ENCODE data around the gene TREML1.

The TREML1 gene

DNA sequence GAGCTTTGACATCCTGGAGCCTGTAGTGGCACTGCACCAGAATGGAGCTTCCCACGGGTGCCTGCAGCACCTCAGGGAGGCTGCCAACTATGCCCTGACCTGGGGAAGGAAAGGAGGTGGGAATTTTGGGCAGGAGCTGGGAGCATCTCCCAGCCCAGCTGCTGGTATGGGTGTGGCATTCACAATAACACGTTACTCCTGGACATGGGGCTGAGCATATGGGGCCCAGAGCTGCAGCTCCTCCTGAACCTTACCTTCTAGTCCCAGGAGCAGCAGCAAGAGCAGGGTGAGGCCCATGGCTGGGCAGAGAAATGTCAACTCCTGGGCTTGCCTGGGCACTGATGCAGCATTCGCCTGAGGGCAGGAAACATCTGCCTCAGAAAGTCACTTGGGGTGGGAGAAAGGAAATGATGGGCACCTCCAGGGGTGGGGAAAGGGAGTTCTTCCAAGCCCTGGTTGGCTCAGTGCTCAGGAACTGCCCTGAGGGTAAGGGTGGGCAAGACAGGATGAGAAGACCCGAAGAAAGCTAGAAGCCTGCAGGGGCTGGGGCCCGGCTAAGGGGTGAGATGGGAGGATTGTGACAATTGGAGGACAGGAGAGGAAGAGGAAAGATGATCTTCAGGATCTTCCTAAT, at the start of gene TREML1:
Gene TREML1 (minus strand): TSS at position 356 of the 634 bp plus-strand sequence. CDS start 59 bp downstream, at position 297.
- peaks cover 26% of the 10 kb centered on the region for H3K27me3 ChIP-seq (ENCODE audit: insufficient read depth, low read length)
- H3K27ac ChIP-seq (ENCODE audit: low read depth, low read length) = no peak within 1 kb of the TSS
- no peaks in the 10 kb centered on the region for H3K4me1 ChIP-seq (ENCODE audit: control insufficient read depth, insufficient read depth, low read length, unreplicated experiment)

DNA sequence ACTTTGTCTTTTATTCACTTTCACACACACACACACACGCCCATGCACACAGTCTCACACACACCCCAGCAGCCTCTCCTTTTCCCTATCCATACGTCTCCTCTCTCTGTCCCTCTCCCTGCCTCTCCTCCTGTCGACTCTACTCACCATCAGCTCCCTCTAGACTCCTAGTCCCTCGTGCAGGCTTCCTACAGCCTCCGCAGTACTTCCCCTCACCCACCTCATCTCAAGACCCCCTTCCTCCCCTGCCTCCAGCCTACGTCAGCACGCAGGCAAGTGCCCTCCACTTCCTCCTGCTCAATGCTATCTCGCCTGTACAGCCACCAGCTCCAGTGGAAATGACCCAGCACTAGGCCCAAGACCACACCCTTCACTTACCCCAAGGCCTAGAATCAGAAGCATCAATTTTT, 47.6 kb upstream of the TREML1 start:
- Histone ChIP-seq H3K27me3 (ENCODE audit: insufficient read depth, low read length) (peaks cover 44% of the 10 kb centered on the region), H3K36me3 (ENCODE audit: insufficient read depth, low read length) (no peaks in the 10 kb centered on the region)

More for the DNA sequence above, at the start of gene TREML1:
- Histone ChIP-seq H3K4me3 (ENCODE audit: low read depth, low read length) (no peak within 1 kb of the TSS), H3K36me3 (ENCODE audit: insufficient read depth, low read length) (no peaks in the 10 kb centered on the region), H3K79me2 (ENCODE audit: control insufficient read depth, insufficient read depth, low read length, unreplicated experiment) (no peaks in the 10 kb centered on the region), H2AFZ (ENCODE audit: low read length, unreplicated experiment) (no peak within 1 kb of the TSS)

GRCh38 chr6:41200901-41201763, 47.0 kb upstream of the TREML1 start, which contains the start of gene TREML2:
TREML2 (minus strand) TSS chr6:41201149; CDS start chr6:41201008, 141 bp downstream.
- no peak within 1 kb of the TSS for H3K27ac ChIP-seq (ENCODE audit: low read depth, low read length)
- H2AFZ ChIP-seq (ENCODE audit: low read length, unreplicated experiment) = no peak within 1 kb of the TSS
- no peaks in the 10 kb centered on the region for H3K79me2 ChIP-seq (ENCODE audit: control insufficient read depth, insufficient read depth, low read length, unreplicated experiment)
- no peaks in the 10 kb centered on the region for H3K36me3 ChIP-seq (ENCODE audit: insufficient read depth, low read length)
- no peaks in the 10 kb centered on the region for H3K4me1 ChIP-seq (ENCODE audit: control insufficient read depth, insufficient read depth, low read length, unreplicated experiment)
- peaks cover 48% of the 10 kb centered on the region for H3K27me3 ChIP-seq (ENCODE audit: insufficient read depth, low read length)
- no peak within 1 kb of the TSS for H3K4me3 ChIP-seq (ENCODE audit: low read depth, low read length)

More for the DNA sequence above, 47.6 kb upstream of the TREML1 start:
- Histone ChIP-seq H3K4me3 (ENCODE audit: low read depth, low read length) (no peak overlapping the region), H3K27ac (ENCODE audit: low read depth, low read length) (no peak overlapping the region), H3K4me1 (ENCODE audit: control insufficient read depth, insufficient read depth, low read length, unreplicated experiment) (no peaks in the 10 kb centered on the region), H2AFZ (ENCODE audit: low read length, unreplicated experiment) (no peak overlapping the region), H3K79me2 (ENCODE audit: control insufficient read depth, insufficient read depth, low read length, unreplicated experiment) (no peaks in the 10 kb centered on the region)

DNA sequence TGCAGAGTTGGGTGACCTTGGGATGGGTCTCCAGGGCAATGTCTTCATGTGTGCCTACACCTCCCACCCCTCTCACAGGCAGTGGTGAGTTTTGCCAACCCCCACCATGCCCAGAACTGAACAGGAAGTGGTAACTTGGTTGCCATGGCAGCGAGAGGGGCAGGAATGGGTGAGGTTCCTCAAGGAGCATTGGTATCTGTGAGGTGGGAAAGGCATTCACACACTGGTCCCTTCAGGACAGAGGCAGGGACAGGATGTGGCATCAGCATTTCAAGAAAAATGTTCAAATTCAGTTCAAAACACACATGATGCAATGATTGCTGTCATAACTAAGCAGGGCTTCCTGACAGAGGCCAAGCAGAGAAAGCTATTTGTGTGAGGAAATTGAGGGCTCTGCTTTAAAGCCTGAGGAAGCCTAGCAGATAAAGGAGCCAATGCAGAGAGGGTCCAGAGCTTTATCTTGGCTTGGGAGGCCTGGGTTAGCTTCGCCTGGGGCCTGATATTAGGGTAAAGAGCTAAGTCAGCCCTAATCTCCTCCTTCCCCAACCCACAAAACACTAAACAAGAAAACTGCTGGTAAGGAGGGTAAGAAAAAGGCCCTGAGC, 46.3 kb upstream of the TREML1 start:
- Histone ChIP-seq H3K79me2 (ENCODE audit: control insufficient read depth, insufficient read depth, low read length, unreplicated experiment) (no peaks in the 10 kb centered on the region), H3K4me3 (ENCODE audit: low read depth, low read length) (no peak overlapping the region), H2AFZ (ENCODE audit: low read length, unreplicated experiment) (no peak overlapping the region)

GRCh38 chr6:41199552-41200246, 45.6 kb upstream of the TREML1 start:
- H3K27me3 ChIP-seq (ENCODE audit: insufficient read depth, low read length) = peaks cover 48% of the 10 kb centered on the region
- no peaks in the 10 kb centered on the region for H3K79me2 ChIP-seq (ENCODE audit: control insufficient read depth, insufficient read depth, low read length, unreplicated experiment)
- H3K36me3 ChIP-seq (ENCODE audit: insufficient read depth, low read length) = no peaks in the 10 kb centered on the region
- H3K4me3 ChIP-seq (ENCODE audit: low read depth, low read length) = no peak overlapping the region
- H3K4me1 ChIP-seq (ENCODE audit: control insufficient read depth, insufficient read depth, low read length, unreplicated experiment) = no peaks in the 10 kb centered on the region
- no peak overlapping the region for H2AFZ ChIP-seq (ENCODE audit: low read length, unreplicated experiment)
- H3K27ac ChIP-seq (ENCODE audit: low read depth, low read length) = no peak overlapping the region

More for the DNA sequence above, 46.3 kb upstream of the TREML1 start:
- no peak overlapping the region for H3K27ac ChIP-seq (ENCODE audit: low read depth, low read length)
- H3K27me3 ChIP-seq (ENCODE audit: insufficient read depth, low read length) = peaks cover 48% of the 10 kb centered on the region
- H3K36me3 ChIP-seq (ENCODE audit: insufficient read depth, low read length) = no peaks in the 10 kb centered on the region
- H3K4me1 ChIP-seq (ENCODE audit: control insufficient read depth, insufficient read depth, low read length, unreplicated experiment) = no peaks in the 10 kb centered on the region

- H3K27ac ChIP-seq (ENCODE audit: low read depth, low read length) = no peak overlapping the region
- no peak overlapping the region for H3K4me3 ChIP-seq (ENCODE audit: low read depth, low read length)
- peaks cover 57% of the 10 kb centered on the region for H3K27me3 ChIP-seq (ENCODE audit: insufficient read depth, low read length)
- no peaks in the 10 kb centered on the region for H3K36me3 ChIP-seq (ENCODE audit: insufficient read depth, low read length)
- no peaks in the 10 kb centered on the region for H3K4me1 ChIP-seq (ENCODE audit: control insufficient read depth, insufficient read depth, low read length, unreplicated experiment)
- no peak overlapping the region for H2AFZ ChIP-seq (ENCODE audit: low read length, unreplicated experiment)
- H3K79me2 ChIP-seq (ENCODE audit: control insufficient read depth, insufficient read depth, low read length, unreplicated experiment) = no peaks in the 10 kb centered on the region
These were observed 43.1 kb upstream of the TREML1 start for GRCh38 chr6:41197234-41197633.

DNA sequence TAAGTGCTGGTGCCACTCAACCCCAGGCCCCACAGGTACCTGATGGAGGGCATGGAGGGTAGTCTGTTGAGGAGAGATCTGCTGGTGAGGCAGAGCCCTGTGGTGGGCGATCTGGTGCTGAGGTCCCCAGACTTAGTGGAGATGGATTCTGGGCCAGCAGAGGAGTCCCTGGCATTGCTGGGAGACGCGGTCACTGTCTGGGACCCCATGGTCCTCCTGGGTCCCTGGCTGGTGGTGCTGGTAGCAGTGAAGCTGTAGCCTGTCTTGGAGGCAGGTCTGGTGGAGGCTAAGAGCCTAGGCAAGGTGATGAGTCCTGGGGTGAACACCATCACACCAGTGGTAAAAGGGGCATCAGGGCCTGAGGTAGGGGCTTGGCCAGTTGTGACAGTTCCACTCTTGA, 40.2 kb upstream of the TREML1 start:
- Histone ChIP-seq H3K79me2 (ENCODE audit: control insufficient read depth, insufficient read depth, low read length, unreplicated experiment) (no peaks in the 10 kb centered on the region), H3K36me3 (ENCODE audit: insufficient read depth, low read length) (no peaks in the 10 kb centered on the region), H3K4me1 (ENCODE audit: control insufficient read depth, insufficient read depth, low read length, unreplicated experiment) (no peaks in the 10 kb centered on the region), H3K27ac (ENCODE audit: low read depth, low read length) (no peak overlapping the region), H3K27me3 (ENCODE audit: insufficient read depth, low read length) (peaks cover 75% of the 10 kb centered on the region), H3K4me3 (ENCODE audit: low read depth, low read length) (no peak overlapping the region), H2AFZ (ENCODE audit: low read length, unreplicated experiment) (no peak overlapping the region)

GRCh38 chr6:41193884-41194283, 39.7 kb upstream of the TREML1 start:
- Histone ChIP-seq H3K79me2 (ENCODE audit: control insufficient read depth, insufficient read depth, low read length, unreplicated experiment) (no peaks in the 10 kb centered on the region), H3K4me1 (ENCODE audit: control insufficient read depth, insufficient read depth, low read length, unreplicated experiment) (no peaks in the 10 kb centered on the region), H3K27ac (ENCODE audit: low read depth, low read length) (no peak overlapping the region), H3K36me3 (ENCODE audit: insufficient read depth, low read length) (no peaks in the 10 kb centered on the region), H3K4me3 (ENCODE audit: low read depth, low read length) (no peak overlapping the region), H2AFZ (ENCODE audit: low read length, unreplicated experiment) (no peak overlapping the region), H3K27me3 (ENCODE audit: insufficient read depth, low read length) (peaks cover 76% of the 10 kb centered on the region)

- H3K27me3 ChIP-seq (ENCODE audit: insufficient read depth, low read length) = peaks cover 80% of the 10 kb centered on the region
- H3K36me3 ChIP-seq (ENCODE audit: insufficient read depth, low read length) = no peaks in the 10 kb centered on the region
These were observed 39.1 kb upstream of the TREML1 start for GRCh38 chr6:41193171-41193734.

GRCh38 chr6:41191569-41191968, 37.4 kb upstream of the TREML1 start:
- Histone ChIP-seq H3K36me3 (ENCODE audit: insufficient read depth, low read length) (no peaks in the 10 kb centered on the region), H2AFZ (ENCODE audit: low read length, unreplicated experiment) (no peak overlapping the region), H3K27me3 (ENCODE audit: insufficient read depth, low read length) (peaks cover 68% of the 10 kb centered on the region), H3K79me2 (ENCODE audit: control insufficient read depth, insufficient read depth, low read length, unreplicated experiment) (no peaks in the 10 kb centered on the region), H3K4me3 (ENCODE audit: low read depth, low read length) (no peak overlapping the region), H3K27ac (ENCODE audit: low read depth, low read length) (no peak overlapping the region), H3K4me1 (ENCODE audit: control insufficient read depth, insufficient read depth, low read length, unreplicated experiment) (no peaks in the 10 kb centered on the region)

More at GRCh38 chr6:41193171-41193734, 39.1 kb upstream of the TREML1 start:
- Histone ChIP-seq H2AFZ (ENCODE audit: low read length, unreplicated experiment) (no peak overlapping the region), H3K4me3 (ENCODE audit: low read depth, low read length) (no peak overlapping the region), H3K79me2 (ENCODE audit: control insufficient read depth, insufficient read depth, low read length, unreplicated experiment) (no peaks in the 10 kb centered on the region), H3K27ac (ENCODE audit: low read depth, low read length) (no peak overlapping the region), H3K4me1 (ENCODE audit: control insufficient read depth, insufficient read depth, low read length, unreplicated experiment) (no peaks in the 10 kb centered on the region)

Data from ACC112 (cell line).